Liver (tissue), 9 donors: ENCODE results near the gene USO1. TPM values are rescaled to one million over a fixed set of nuclear protein-coding genes. Genes with fewer than 3 reads are reported as not detected.
"Not testable (repeated sequence)": the region's sequence is repeated elsewhere in the genome, so short reads cannot be mapped to it uniquely, and the experiment has no call there.

Source experiments
- DNase-seq: peaks from one replicate; pipeline ENCODE4 v3.0.0-alpha.2; 2017; ENCODE audit warnings: low spot score
- H3K27ac ChIP-seq, 2 donors: one replicate each; pipeline ENCODE4 v1.7.0; 2013; ENCODE audit warnings: inconsistent platforms in 2 of 2, low read length in 2 of 2, control low read depth in 1 of 2, low read depth in 1 of 2, mild to moderate bottlenecking in 1 of 2
- H3K27me3 ChIP-seq, 4 donors: one replicate each; pipeline versions ENCODE4 v1.6.1 to v1.7.0; 2013; ENCODE audit warnings: low read length in 3 of 4, inconsistent platforms in 1 of 4, mild to moderate bottlenecking in 1 of 4, moderate library complexity in 1 of 4; ENCODE audit not compliant: control insufficient read depth in 4 of 4, insufficient read depth in 4 of 4
- H3K36me3 ChIP-seq, 4 donors: one replicate each; pipeline versions ENCODE4 v1.6.1 to v1.7.0; 2013; ENCODE audit warnings: low read length in 3 of 4, mild to moderate bottlenecking in 3 of 4, low read depth in 1 of 4, moderate library complexity in 1 of 4; ENCODE audit not compliant: control insufficient read depth in 4 of 4, insufficient read depth in 3 of 4
- H3K4me1 ChIP-seq, 4 donors: one replicate each; pipeline versions ENCODE4 v1.6.1 to v1.7.0; 2013; ENCODE audit warnings: low read length in 3 of 4, mild to moderate bottlenecking in 3 of 4, moderate library complexity in 1 of 4; ENCODE audit not compliant: control insufficient read depth in 4 of 4, insufficient read depth in 4 of 4
- H3K4me3 ChIP-seq, 3 donors: one replicate each; pipeline versions ENCODE4 v1.6.1 to v1.7.0; 2013; ENCODE audit warnings: low read length in 3 of 3, control low read depth in 1 of 3, low read depth in 1 of 3, mild to moderate bottlenecking in 1 of 3
- H3K9ac ChIP-seq, 2 donors: one replicate each; pipeline ENCODE4 v1.7.0; 2013; ENCODE audit warnings: low read length in 2 of 2, mild to moderate bottlenecking in 2 of 2, moderate library complexity in 2 of 2, control low read depth in 1 of 2, low read depth in 1 of 2
- H3K9me3 ChIP-seq, 4 donors: one replicate each; pipeline versions ENCODE4 v1.6.1 to v1.7.0; 2013; ENCODE audit warnings: low read length in 3 of 4; ENCODE audit not compliant: control insufficient read depth in 4 of 4
- ATF3 ChIP-seq: IDR thresholded peaks from 2 replicates; pipeline ENCODE4 v1.6.1; 2016; ENCODE audit warnings: antibody characterized with exemption
- EGR1 ChIP-seq, 2 donors: IDR thresholded peaks; 2 replicates each; pipeline ENCODE4 v1.6.1; 2016 to 2018; ENCODE audit warnings: antibody characterized with exemption in 2 of 2, low read depth in 2 of 2
- GABPA ChIP-seq, 2 donors: IDR thresholded peaks in 1 of 2; conservative IDR thresholded peaks in 1 of 2; 2 replicates each; pipeline ENCODE4 v1.6.1; 2016; ENCODE audit warnings: antibody characterized with exemption in 2 of 2, mild to moderate bottlenecking in 1 of 2, moderate library complexity in 1 of 2
- HNF4A ChIP-seq, 2 donors: conservative IDR thresholded peaks; 2 replicates each; pipeline ENCODE4 v1.6.1; 2016; ENCODE audit warnings: antibody characterized with exemption in 2 of 2, mild to moderate bottlenecking in 2 of 2
- HNF4G ChIP-seq: IDR thresholded peaks from 2 replicates; pipeline ENCODE4 v1.6.1; 2016; ENCODE audit warnings: antibody characterized with exemption
- MAX ChIP-seq: IDR thresholded peaks from 2 replicates; pipeline ENCODE4 v1.6.1; 2016; ENCODE audit warnings: antibody characterized with exemption
- RAD21 ChIP-seq, 2 donors: IDR thresholded peaks; 2 replicates each; pipeline ENCODE4 v1.6.1; 2016; ENCODE audit warnings: antibody characterized with exemption in 2 of 2, mild to moderate bottlenecking in 2 of 2
- SP1 ChIP-seq: IDR thresholded peaks from 2 replicates; pipeline ENCODE4 v1.6.1; 2018; ENCODE audit warnings: antibody characterized with exemption, mild to moderate bottlenecking
- TAF1 ChIP-seq: conservative IDR thresholded peaks from 2 replicates; pipeline ENCODE4 v1.6.1; 2016; ENCODE audit warnings: antibody characterized with exemption, mild to moderate bottlenecking
- ZBTB33 ChIP-seq: IDR thresholded peaks from 2 replicates; pipeline ENCODE4 v1.6.1; 2016; ENCODE audit warnings: antibody characterized with exemption
- WGBS: extraction: QIAGEN DNeasy Blood & Tissue Kit; methylation state at CpG from one replicate; pipeline ENCODE4 v1.1.7; 2013; 5-methylcytosine and 5-hydroxymethylcytosine counted together
- polyA plus RNA-seq, 2 donors: library from polyadenylated mRNA; stranded (reverse) in 1 of 2; unstranded in 1 of 2; fragments of 200-250 nt in 1 of 2; fragments of >200 nt in 1 of 2; fragmentation: Nextera tagmentation in 1 of 2; extraction: Ambion mirVana in 1 of 2; gene quantifications; one replicate each; pipeline versions ENCODE4 v1.2.1 to v1.2.3, GENCODE V29; 2013 to 2015
- total RNA-seq, 2 donors: library from RNA; depleted of rRNA; stranded (reverse); fragments of >200 nt; gene quantifications; one replicate each; pipeline ENCODE4 v1.2.3, GENCODE V29; 2014
- TF ChIP-seq, protein P1 (sequence below): fragments of 150-350 bp; IDR thresholded peaks from 2 replicates; pipeline ENCODE4 v1.5.1; 2017; ENCODE audit warnings: improper control_type of control experiment, low read depth, low read length; ENCODE audit not compliant: missing input control
- TF ChIP-seq, protein P2 (sequence below): IDR thresholded peaks from 2 replicates; pipeline ENCODE4 v1.6.1; 2016; ENCODE audit warnings: antibody characterized with exemption, mild to moderate bottlenecking
- donor health status: healthy.
- donor health status: healthy.
- donor health status: healthy.
- donor health status: healthy.
- donor health status: healthy.

Gene USO1
- total and polyA plus RNA-seq, 4 donors, result 18.4 to 77.0 (median 39.5) TPM

DNA sequence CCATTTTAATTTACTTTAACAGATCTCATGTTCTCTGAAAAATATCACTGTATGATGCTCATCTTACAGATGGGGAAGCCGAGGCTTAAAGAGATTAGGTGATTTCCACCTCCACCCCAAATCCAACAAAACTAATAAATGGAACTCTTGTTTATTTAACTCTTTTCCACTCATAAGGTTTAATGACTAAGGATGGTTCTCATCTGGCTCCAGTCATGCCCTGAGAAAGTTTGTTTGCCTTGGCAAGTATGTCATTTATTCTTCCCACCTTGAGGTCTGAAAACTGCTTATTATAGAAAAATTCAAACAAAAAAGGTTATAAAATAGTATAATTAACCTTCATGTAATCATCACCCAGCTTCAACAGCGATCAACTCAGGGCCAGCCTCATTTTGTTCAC, 121.6 kb downstream of the USO1 start:
- no peaks in the 10 kb centered on the region for H3K27me3 ChIP-seq
- no peaks in the 10 kb centered on the region for H3K36me3 ChIP-seq
- DNase-seq, result no peak
- H3K9ac ChIP-seq, result no peak overlapping the region
- 90% methylated on average over 2 of the region's 2 CpGs for WGBS
- H3K4me1 ChIP-seq, result no peaks in the 10 kb centered on the region
- TF ChIP-seq HNF4G (no peak), ATF3 (no peak), MAX (no peak), ZBTB33 (no peak), EGR1 (IDR thresholded peaks at IDR 0.05; ENCODE audit: low read depth in 2 of 2) (no peak), HNF4A (conservative IDR thresholded peaks at IDR 0.05) (no peak), SP1 (no peak), TAF1 (no peak), GABPA (IDR thresholded peaks at IDR 0.05 in 1 of 2, conservative IDR thresholded peaks at IDR 0.05 in 1 of 2) (no peak)
- TF ChIP-seq, protein P1, sequence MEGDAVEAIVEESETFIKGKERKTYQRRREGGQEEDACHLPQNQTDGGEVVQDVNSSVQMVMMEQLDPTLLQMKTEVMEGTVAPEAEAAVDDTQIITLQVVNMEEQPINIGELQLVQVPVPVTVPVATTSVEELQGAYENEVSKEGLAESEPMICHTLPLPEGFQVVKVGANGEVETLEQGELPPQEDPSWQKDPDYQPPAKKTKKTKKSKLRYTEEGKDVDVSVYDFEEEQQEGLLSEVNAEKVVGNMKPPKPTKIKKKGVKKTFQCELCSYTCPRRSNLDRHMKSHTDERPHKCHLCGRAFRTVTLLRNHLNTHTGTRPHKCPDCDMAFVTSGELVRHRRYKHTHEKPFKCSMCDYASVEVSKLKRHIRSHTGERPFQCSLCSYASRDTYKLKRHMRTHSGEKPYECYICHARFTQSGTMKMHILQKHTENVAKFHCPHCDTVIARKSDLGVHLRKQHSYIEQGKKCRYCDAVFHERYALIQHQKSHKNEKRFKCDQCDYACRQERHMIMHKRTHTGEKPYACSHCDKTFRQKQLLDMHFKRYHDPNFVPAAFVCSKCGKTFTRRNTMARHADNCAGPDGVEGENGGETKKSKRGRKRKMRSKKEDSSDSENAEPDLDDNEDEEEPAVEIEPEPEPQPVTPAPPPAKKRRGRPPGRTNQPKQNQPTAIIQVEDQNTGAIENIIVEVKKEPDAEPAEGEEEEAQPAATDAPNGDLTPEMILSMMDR, result no peak
- TF ChIP-seq, protein P2, sequence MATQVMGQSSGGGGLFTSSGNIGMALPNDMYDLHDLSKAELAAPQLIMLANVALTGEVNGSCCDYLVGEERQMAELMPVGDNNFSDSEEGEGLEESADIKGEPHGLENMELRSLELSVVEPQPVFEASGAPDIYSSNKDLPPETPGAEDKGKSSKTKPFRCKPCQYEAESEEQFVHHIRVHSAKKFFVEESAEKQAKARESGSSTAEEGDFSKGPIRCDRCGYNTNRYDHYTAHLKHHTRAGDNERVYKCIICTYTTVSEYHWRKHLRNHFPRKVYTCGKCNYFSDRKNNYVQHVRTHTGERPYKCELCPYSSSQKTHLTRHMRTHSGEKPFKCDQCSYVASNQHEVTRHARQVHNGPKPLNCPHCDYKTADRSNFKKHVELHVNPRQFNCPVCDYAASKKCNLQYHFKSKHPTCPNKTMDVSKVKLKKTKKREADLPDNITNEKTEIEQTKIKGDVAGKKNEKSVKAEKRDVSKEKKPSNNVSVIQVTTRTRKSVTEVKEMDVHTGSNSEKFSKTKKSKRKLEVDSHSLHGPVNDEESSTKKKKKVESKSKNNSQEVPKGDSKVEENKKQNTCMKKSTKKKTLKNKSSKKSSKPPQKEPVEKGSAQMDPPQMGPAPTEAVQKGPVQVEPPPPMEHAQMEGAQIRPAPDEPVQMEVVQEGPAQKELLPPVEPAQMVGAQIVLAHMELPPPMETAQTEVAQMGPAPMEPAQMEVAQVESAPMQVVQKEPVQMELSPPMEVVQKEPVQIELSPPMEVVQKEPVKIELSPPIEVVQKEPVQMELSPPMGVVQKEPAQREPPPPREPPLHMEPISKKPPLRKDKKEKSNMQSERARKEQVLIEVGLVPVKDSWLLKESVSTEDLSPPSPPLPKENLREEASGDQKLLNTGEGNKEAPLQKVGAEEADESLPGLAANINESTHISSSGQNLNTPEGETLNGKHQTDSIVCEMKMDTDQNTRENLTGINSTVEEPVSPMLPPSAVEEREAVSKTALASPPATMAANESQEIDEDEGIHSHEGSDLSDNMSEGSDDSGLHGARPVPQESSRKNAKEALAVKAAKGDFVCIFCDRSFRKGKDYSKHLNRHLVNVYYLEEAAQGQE, result no peak
- no peaks in the 10 kb centered on the region for H3K9me3 ChIP-seq
- H3K27ac ChIP-seq, result no peak overlapping the region
- no peak overlapping the region for H3K4me3 ChIP-seq

- not testable (repeated sequence) for H3K36me3 ChIP-seq, DNase-seq, H3K27me3 ChIP-seq, H3K4me1 ChIP-seq, H3K4me3 ChIP-seq, H3K27ac ChIP-seq, H3K9me3 ChIP-seq, H3K9ac ChIP-seq
- TF ChIP-seq RAD21 (IDR thresholded peaks at IDR 0.05) (peak; percentile 87), HNF4A (conservative IDR thresholded peaks at IDR 0.05) (peak in 1 of 2 donors; percentile 22)
- TF ChIP-seq, protein P1, result peak; percentile 58
- WGBS, result 23% methylated on average over 14 of the region's 14 CpGs
These were observed 123.9 kb downstream of the USO1 start for GRCh38 chr4:75848171-75848760.
